Ramos (cell line): ENCODE measurements around the gene ARHGEF12.

Experiments used
- in situ Hi-C: fragments of 300-500 bp; cut with MboI; formaldehyde crosslinking; loops from one replicate; pipeline ENCODE4 v1.14.3; 2022; ENCODE audit warnings: low sequenced_read_pairs; ENCODE audit not compliant: unreplicated experiment

ARHGEF12 gene

DNA sequence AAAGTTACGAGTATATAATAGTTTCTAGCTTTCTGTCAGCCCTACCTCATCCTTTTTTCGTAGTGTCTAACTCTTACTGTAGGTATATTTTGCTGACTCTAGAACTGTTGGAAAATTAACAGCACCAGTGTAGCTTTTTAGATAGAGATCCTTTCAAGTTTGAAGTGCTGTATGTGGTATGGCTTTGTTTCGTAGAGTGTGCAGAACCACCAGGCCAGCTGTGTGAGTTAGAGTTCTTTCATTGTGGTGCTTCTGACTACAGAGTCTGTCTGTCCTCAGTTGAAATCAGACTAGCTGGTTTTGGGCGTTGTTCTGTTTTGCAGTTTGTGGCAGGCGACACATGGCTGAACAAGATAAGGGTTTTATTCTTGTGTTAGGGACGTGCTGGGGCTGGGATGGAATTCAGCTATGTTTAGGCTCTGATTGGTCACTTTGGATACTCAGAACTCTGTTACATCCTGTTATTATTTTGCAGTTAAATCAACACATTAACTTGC, 3.2 kb downstream of the ARHGEF12 start:
- in situ Hi-C loops: no loop called here

DNA sequence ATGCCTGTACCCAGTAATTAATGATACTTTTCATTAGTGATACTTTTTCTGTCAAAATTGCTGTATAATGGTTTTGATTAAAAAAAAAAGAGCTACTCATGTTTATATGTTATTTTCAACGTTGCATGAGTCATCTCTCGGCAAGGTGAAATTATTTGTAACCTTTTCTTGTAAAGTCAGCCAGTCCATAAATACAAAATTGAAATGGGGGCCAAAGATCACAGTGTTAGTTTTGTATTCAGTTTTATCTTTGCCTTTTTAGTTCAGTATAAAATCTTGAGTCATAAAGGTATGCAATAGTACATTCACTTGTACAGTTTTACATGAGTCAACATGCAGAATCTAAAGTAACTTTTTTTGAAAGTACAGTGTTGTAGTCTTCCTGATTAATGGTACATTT, 4.3 kb downstream of the ARHGEF12 start:
- in situ Hi-C loops: no loop called here

DNA sequence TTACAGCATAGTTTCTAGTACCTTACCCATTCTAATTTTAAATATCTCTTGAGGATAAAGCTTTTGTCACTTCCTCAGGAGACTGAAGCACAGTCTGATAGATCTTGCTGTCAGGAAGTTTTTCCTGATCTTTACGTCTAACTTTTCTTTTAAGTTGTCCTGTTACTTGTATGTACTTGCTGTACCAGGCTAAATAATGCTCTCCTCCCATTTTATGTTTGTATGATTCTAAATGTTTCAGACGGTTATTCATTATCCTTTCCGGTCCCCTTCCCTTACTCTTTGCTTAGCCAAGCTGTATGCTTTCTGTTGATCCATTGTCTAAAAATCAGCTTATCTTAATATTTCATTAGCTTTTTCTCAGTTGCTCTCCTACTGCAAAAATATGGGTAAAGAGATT, 6.0 kb downstream of the ARHGEF12 start:
- in situ Hi-C loops: no loop called here

DNA sequence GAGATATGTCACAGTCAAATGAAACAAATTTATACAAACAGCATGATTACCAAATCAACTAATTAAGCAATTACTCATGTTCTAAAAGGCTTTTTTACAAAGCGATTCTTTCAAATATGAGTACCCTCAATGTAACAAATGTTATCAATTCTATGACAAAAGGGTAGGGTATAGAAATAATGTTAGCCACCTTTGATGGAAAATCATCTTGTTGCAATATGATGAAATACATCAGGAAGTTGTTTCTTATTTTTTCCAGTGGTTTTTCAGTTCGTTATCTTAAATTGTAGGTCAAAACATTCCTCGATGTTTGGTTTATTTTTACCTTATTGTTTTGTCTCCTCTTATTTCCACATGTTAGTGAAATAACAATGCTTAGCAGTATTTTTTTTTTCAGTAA, 6.5 kb downstream of the ARHGEF12 start:
- in situ Hi-C loops: no loop called here

DNA sequence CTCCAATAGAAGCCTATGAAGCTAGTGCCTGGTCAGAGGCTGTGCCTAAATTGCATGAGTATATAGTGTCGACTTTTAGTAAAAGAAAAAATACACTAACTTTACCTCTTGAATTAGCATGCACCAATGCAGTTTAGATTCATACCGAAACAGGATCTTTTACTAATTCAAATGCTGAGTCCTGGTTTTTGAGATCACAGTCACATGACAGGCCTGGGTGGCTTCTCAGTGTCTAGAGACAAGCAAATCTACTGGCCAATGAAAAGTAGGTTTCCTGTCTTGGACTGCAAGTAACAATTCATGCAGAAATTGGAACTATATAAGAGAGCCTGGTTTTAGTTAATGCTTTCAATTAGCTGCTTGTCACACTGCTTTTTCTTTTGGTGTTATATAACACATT, 7.2 kb downstream of the ARHGEF12 start:
- in situ Hi-C loops: no loop called here

DNA sequence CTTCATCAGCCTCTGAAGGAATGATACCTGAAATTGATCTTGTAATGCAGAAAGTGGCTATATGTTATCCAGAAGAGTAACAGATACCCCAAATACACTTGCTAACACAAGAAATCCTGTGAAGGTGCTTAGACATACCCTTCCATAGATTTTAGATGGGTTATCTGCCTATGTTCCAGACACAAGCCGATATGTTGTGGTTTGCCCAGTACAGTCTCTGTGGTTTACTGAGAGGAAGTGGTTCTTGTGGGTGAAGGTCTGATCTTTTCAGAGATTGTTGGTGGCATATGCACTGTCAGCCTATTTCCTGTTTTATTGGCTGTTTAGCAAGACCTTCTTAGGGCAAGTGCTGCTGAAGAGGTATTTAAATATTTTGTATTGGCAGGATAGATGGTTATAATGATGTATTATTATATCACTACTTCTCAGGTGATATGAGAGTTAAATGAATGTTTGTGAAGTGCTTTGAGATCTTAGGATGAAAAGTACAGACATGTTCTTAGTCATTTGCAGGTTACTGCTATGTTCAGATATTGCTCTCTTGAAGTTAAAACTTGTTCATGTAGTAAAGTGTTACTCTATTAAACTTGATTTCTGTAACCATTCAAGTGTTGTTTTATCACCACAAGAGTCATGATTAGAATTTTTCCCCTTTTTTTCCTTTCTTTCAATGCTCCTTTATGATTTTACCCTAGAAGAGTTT, 8.2 kb downstream of the ARHGEF12 start:
- in situ Hi-C loops: no loop called here

DNA sequence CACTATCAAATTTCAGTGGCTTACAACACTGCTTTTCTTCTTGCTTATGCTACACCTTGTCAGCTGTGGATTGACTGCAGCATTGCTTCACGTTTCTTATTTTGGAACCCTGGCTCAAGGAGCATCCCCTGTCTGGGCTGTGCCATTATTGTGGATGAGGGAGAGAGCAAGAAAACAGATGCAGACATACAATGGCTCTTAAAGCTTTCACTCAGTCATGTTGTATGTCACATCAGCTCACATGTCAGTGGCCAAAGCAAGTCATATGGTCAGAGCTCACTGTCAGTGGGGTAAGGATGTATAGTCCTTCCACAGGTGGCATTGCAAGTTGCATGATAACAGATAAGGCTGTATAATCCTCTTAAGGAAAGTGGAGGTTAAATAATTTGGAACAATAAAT, 10.0 kb downstream of the ARHGEF12 start:
- in situ Hi-C loops: no loop called here

DNA sequence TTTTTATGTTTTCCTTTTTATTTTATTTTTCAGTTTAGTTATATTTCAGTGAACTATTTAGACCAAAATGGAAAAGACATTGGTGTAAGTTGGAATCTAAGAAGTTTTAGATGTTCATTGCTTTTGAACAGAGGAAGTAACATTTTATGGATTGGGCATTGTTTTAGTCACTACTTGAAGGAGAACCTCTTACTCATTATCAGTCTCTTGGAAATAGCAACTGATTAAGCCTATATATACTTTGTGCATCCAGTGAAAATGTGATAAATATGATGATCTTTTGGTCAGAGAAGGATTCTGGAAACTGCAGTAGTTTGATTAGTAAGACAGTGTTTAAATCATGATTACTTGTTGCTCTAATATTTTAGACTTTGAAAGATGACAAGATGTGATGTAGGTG, 14.4 kb downstream of the ARHGEF12 start:
- in situ Hi-C loops: no loop called here

DNA sequence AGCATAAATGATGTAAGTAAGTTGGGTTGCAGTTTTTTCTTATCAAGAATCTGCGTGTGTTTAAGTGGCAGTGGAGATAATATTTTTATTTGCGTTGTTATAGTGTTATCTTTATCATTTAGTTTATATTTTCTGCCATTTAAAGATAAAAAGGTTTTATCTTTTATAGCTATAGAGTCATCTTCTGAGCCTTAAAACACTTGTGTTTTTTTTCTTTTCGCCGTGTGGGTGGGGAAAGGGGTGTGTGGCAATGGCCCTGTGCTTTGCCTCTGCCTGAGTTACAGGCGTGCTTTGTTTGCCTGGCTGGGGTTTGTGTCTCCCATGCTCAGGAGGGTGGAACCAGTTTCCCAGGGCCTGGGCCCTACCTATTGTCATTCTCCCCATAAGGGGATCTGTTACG, 16.2 kb downstream of the ARHGEF12 start:
- in situ Hi-C loops: no loop called here

DNA sequence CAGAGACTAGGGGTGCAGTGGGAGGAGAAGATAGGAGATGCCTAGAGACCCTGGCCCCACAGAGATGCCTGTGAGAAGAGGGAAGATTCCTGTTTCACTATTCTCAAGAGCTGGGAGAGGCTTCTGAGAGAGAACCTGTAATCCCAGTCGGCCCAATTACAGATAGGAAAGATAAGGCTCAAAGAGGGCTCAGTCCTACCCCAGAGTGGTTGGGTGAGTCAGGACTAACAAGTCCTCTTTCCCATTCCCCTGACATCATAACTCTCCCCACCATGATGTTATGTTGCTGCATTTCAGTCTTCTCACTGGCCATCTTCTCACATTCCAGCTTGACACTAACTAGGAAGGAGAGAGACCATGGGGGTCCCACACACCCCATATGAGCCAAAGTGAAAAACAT, 17.9 kb downstream of the ARHGEF12 start:
- in situ Hi-C loops: no loop called here

DNA sequence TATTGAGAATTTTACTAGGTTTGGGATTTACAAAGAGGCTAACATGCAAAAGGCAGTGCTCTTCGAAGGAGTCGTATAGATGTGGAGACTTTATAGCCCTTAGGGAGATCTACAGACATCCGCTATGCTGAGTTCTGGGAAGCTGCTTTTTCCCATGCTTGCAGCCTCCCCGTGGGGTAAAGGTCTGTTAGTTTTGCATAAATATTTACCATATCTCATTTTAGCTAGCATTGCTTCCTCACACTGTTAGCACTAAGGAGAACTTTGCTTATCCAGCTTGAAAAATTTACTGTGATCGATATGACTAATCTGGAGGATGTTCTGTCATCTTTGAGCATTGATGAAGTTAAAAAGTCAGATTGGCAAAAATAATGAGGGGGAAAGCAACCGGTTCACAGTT, 18.6 kb downstream of the ARHGEF12 start:
- in situ Hi-C loops: no loop called here

DNA sequence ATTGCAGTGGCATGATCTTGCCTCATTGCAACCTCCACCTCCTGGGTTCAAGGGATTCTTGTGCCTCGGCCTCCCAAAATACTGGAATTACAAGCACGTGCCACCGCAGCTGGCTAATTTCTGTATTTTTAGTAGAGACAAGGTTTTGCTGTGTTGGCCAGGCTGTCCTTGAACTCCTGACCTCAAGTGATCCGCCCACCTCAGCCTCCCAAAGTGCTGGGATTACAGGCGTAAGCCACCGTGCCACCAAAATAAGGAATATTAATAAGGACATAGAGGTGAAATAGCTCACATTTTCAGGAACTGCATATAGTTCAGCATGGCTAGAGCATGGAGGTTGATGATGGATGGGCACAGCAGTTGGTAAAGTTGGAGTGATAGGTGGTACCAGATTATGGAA, 21.4 kb downstream of the ARHGEF12 start:
- in situ Hi-C loops: no loop called here

DNA sequence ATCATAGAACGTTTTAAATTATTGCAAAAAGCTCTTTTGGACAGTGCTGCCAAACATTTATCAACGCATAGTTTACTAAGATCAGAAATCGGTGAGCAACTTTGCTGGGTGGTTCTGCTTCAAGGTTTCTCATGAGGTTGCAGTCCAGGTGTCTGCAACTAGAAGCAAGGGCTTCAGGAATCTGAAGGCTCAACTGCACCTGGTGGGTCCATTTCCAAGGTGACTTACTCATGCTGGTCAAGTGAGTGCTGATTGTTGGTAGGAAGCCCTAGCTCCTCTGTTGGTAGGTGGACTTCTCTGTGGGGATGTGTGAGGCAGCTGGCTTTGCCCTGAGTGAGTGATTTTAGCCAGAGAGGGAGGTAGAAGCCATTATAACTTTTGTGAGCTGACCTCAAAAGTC, 22.5 kb downstream of the ARHGEF12 start:
- in situ Hi-C loops: no loop called here

DNA sequence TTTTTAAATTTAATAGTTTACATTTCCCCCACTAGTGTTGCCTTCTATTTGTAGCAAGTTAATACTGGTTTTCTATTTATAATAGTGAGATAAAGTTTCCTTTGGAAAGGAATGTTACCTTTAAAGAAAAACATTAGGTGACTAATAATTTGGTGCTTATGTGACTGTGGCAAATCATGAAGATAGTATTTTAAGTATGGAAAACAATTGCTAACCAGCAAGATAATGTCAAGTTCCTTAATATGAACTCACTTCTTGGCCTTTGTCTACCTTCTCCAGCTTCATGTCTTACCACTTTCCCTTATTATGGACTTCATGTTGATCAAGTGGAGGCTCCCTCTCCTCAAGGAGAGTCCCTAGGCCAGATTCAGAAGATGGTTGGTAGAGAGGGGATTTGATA, 27.2 kb downstream of the ARHGEF12 start:
- in situ Hi-C loops: no loop called here

DNA sequence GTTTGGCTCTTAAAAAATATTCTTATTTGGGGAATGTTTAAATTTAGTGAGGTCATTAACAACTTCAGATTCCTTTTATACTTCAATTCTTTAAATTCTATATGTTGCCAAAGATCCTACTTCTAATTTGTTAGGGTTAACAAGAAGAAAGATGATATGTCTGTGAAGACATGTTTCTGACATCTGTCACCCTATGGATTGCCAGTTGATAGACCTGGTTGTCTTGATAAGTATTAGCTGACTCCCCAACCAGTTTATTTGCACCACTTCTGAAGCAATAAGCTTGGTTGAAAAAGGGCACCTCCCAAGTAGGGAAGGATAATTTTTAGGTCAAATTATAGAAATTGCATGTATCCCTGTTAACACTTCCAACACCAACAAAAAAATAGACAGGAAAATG, 29.3 kb downstream of the ARHGEF12 start:
- in situ Hi-C loops: no loop called here

DNA sequence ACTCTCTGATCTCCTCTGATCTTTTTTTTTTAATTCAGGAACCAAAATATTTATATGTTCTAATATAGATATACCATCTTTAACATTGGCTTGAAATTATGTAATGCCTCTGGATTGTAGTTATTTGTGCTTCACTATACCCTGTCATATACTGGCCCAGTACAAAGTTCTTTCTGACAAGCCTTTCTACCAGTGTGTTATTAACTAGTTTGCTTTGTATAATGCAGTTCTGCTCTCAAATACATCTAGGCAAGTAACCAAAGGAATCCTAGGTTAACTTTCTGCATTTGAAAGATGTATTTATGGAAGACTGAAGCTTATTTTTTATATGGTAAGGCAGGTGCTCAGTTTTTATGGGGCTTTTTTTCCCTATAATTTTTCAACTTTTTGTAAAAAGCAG, 36.1 kb downstream of the ARHGEF12 start:
- in situ Hi-C loops: no loop called here

DNA sequence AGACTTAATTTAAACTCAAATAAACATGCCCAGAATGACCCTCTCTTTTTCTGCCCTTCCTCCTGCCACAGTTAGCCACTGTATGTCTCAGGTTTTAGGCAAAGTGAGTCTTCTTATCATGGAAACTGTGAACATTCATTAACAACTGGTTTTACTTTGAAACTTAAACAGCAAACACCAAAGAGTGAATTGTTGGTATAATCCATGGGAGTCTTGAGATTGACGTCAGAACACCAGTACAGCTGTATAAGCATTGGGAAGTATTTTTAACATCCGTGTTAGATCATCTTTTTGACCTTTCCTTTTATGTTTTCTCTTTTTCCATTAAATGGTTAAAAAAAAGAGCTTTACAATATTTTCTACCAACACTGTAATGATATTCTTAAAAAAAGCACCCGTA, 38.9 kb downstream of the ARHGEF12 start:
- in situ Hi-C loops: no loop called here

DNA sequence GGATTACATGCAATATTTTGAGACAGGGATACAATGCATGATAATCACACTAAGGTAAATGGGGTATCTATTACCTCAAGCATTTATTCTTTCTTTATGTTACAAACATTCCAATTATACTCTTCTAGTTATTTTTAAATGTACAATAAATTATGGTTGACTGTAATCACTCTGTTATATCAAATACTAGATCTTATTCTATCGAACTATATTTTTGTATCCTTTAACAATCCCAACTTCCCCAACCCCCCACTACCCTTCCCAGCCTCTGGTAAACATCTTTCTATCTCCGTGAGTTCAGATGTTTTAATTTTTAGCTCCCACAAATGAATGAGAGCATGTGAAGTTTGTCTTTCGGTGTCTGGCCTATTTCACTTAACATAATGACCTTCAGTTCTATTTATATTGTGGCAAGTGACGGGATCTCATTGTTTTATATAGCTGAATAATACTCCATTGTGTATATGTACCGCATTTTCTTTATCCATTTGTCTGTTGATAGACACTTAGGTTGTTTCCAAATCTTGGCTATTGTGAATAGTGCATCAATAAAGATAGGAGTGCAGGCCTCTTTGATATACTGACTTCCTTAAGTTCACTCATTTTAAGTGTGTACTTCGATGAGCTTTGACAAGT, 40.5 kb downstream of the ARHGEF12 start:
- in situ Hi-C loops: no loop called here

DNA sequence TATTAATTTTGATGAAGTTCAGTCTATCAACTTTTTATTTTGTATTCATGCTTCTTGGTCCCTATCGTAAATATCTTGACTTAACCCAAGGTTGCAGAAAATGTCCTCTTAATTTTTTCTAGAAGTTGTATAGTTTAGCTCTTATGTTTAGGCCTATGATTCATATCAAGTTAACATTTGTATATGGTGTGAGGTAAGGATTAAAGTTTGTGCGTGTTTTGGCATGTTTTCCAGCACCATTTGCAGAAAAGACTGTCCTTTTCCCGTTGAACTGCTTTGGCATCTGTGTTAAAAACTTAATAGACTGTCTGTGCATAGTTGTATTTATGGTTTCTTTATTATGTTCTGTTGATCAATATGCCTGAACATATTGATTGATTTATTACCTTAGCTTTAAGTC, 42.3 kb downstream of the ARHGEF12 start:
- in situ Hi-C loops: no loop called here

DNA sequence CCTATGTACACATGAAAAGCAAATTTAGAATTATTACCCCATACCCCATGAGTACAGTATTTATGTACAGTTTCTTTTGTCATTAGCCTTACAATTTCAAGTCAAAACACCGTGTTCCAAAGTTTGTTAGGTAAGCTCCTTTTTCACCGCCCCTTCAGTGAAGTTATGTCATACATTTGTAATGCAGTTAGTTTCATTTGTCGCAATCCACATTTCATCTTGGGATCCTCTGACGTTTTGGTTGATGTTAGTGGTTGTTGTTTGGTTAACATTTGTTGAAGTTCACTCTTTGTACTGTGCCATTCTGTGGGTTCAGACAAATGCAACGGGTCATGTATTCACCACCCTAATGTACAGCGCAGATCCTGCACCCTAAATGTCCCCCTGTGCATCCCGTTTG, 45.2 kb downstream of the ARHGEF12 start:
- in situ Hi-C loops: no loop called here

DNA sequence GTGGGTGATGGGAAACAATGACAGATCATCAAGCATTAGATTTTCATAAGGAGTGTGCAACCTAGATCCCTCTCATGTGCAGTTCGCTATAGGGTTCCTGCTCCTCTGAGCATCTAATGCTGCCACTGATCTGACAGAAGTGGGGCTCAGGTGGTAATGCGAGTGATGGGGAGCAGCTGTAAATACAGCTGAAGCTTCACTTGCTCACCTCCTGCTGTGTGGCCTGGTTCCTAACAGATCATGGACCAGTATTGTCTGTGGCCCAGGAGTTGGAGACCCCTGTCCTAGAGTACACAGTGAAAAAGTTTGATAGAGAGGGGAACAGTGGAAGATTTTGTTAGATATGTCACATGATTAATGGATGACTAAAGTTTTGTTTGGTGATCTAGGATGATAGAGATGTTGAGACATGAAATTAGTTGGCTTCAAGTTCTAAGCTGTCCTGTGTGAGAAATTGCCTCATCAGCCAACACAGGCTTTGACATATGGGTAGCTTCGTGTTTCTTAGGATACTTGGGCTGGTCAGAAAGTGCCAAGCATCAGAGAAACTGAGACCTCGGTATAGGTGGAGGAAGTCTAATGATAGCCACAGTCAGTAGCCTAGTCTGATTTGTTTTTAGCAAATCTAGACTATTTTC, 47.4 kb downstream of the ARHGEF12 start:
- in situ Hi-C loops: no loop called here

DNA sequence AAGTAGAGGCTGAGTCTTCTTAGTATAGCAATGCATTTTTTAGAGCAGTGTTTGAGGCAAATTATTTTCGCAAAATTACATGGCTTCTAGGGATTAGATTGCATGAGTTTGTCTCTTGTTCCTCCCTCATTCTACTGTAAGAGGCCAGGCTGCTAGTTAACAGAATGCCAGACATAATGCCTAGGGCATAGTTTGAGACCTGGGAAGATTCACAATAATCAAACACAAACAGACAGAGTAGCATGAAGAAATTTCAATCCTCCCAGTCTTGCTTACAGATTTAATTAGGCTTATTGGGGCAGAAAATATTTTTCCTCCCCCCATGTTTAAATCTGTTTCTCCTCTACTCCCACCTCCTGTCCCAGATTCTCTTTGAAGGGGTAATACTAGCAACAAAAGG, 48.3 kb downstream of the ARHGEF12 start:
- in situ Hi-C loops: no loop called here
